Left lung (tissue), 10 donors: ENCODE data around the gene GTPBP8. TPM values are rescaled to one million over a fixed set of nuclear protein-coding genes. Genes with fewer than 3 reads are reported as not detected.

Source experiments
- ATAC-seq: fragments of 200-7000 bp; cut with Tn5 transposase; one replicate; pipeline ENCODE4 v1.9.1; 2020; ENCODE audit warnings: moderate library complexity
- DNase-seq, 4 donors: peaks; one replicate each; pipeline ENCODE4 v3.0.0-alpha.2; 2013 to 2020
- H3K27ac ChIP-seq, 2 donors: fragments of 200-600 bp; sonication (generic) in 1 of 2; one replicate each; pipeline versions ENCODE4 v1.5.0 to v1.8.0; 2020 to 2021
- H3K27me3 ChIP-seq, 2 donors: fragments of 200-600 bp; sonication (generic) in 1 of 2; one replicate each; pipeline versions ENCODE4 v1.5.0 to v1.8.0; 2020 to 2021
- H3K36me3 ChIP-seq, 2 donors: fragments of 200-600 bp; sonication (generic) in 1 of 2; one replicate each; pipeline versions ENCODE4 v1.5.0 to v1.8.0; 2020 to 2021
- H3K4me1 ChIP-seq, 2 donors: fragments of 200-600 bp; one replicate each; pipeline ENCODE4 v1.8.0; 2021
- H3K4me3 ChIP-seq, 2 donors: fragments of 200-600 bp; sonication (generic) in 1 of 2; one replicate each; pipeline versions ENCODE4 v1.5.0 to v1.8.0; 2020 to 2021; ENCODE audit warnings: mild to moderate bottlenecking in 1 of 2
- H3K9me3 ChIP-seq, 2 donors: fragments of 200-600 bp; sonication (generic) in 1 of 2; one replicate each; pipeline versions ENCODE4 v1.5.0 to v1.8.0; 2020 to 2021
- CTCF ChIP-seq, 2 donors: fragments of 200-600 bp; sonication (generic) in 1 of 2; IDR thresholded peaks; one replicate each; pipeline versions ENCODE4 v1.5.0 to v1.8.0; 2021; ENCODE audit warnings: antibody characterized with exemption in 2 of 2
- intact Hi-C, 2 donors: fragments of 100-400 bp; cut with DNase I; formaldehyde crosslinking; loops; one replicate each; pipeline versions ENCODE4 v1.11.2 to v1.14.2; 2022
- polyA plus RNA-seq, 6 donors: library from polyadenylated mRNA; unstranded; fragments of 120-200 nt; gene quantifications; one replicate each; pipeline ENCODE4 v1.2.1, GENCODE V29; 2013; ENCODE audit not compliant: insufficient read length in 6 of 6
- total RNA-seq, 2 donors: library from RNA; stranded (reverse); fragmentation: NEBNext Ultra II Directional; extraction: Animal tissue kit (Norgen Biotek cat#: 25700); gene quantifications; one replicate each; pipeline ENCODE4 v1.2.1, GENCODE V29; 2021
- donor health status: DM: no; HTN: yes; CAD: no.
- donor health status: DM: no; HTN: no; CAD: no.

GTPBP8 gene
- total and polyA plus RNA-seq, 8 donors, result 14.7 to 24.3 (median 21.0) TPM

GRCh38 chr3:113051302-113051711 lies 60.5 kb downstream of the GTPBP8 start:
- DNase-seq (peak; percentile 51 to 84 (median 80)), ATAC-seq (peak; percentile 93)
- H3K4me1 ChIP-seq, result peaks cover 9 to 39% of the 10 kb centered on the region in 2 donors
- H3K4me3 ChIP-seq, result no peak overlapping the region
- H3K36me3 ChIP-seq, result no peaks in the 10 kb centered on the region
- peak; percentile 92 to 94 for TF ChIP-seq CTCF (IDR thresholded peaks at IDR 0.05)
- H3K27me3 ChIP-seq, result no peaks in the 10 kb centered on the region
- H3K9me3 ChIP-seq, result no peaks in the 10 kb centered on the region
- H3K27ac ChIP-seq, result no peak overlapping the region
- intact Hi-C loops, result no loop called here

Other genes with a start within 250 kb of the GTPBP8 start
- gene CD200R1L, start 144.1 kb upstream of the GTPBP8 start, total RNA-seq, result not detected
- gene CD200R1L, start 144.1 kb upstream of the GTPBP8 start, polyA plus RNA-seq, result not detected
- gene CD200R1, start 15.9 kb upstream of the GTPBP8 start, total RNA-seq, result 1 to 10 TPM; 1.2 to 2.7 TPM
- gene CD200R1, start 15.9 kb upstream of the GTPBP8 start, polyA plus RNA-seq, result 1 to 10 TPM; 1.3 to 3.5 (median 2.0) TPM
- 10 to 100 TPM in 1 of 2 donors, 1 to 10 TPM in 1; 6.0 to 19.6 TPM for gene BOC, start 220.6 kb downstream of the GTPBP8 start, total RNA-seq
- 10 to 100 TPM; 24.9 to 34.8 (median 29.9) TPM for gene BOC, start 220.6 kb downstream of the GTPBP8 start, polyA plus RNA-seq